Hepatocyte (in vitro differentiated cells): ENCODE measurements around the gene RNF11.

Experiments used
- CTCF ChIP-seq: fragments of 200-600 bp; sonication (generic); IDR thresholded peaks from 2 replicates; pipeline ENCODE4 v1.5.1; 2016; ENCODE audit warnings: antibody characterized with exemption, mild to moderate bottlenecking; ENCODE audit not compliant: poor library complexity
- EZH2 ChIP-seq: fragments of 200-600 bp; sonication (generic); IDR thresholded peaks from 2 replicates; pipeline ENCODE4 v1.6.1; 2016; ENCODE audit warnings: antibody characterized with exemption, mild to moderate bottlenecking, borderline replicate concordance

GRCh38 chr1:51217101-51217500 is 19.0 kb upstream of the RNF11 start:
- no peak for TF ChIP-seq CTCF
- TF ChIP-seq EZH2: no peak
